Mesothelial cell of epicardium (in vitro differentiated cells): ENCODE data around the gene PATE1. TPM values are rescaled to one million over a fixed set of nuclear protein-coding genes. Genes with fewer than 3 reads are reported as not detected.

Experiments
- DNase-seq, 2 experiments: peaks; one replicate each; pipeline ENCODE4 v3.0.0; 2021; ENCODE audit warnings: low spot score in 2 of 2; ENCODE audit not compliant: unreplicated experiment in 2 of 2
- H3K27ac Mint-ChIP-seq: 2 replicates; pipeline ENCODE4 v1.8.0; 2021; ENCODE audit warnings: mixed read lengths
- H3K27me3 Mint-ChIP-seq: 2 replicates; pipeline ENCODE4 v1.8.0; 2021; ENCODE audit warnings: low read depth, mixed read lengths
- H3K36me3 Mint-ChIP-seq: 2 replicates; pipeline ENCODE4 v1.8.0; 2021; ENCODE audit warnings: mixed read lengths
- H3K4me1 Mint-ChIP-seq: 2 replicates; pipeline ENCODE4 v1.8.0; 2021; ENCODE audit warnings: mixed read lengths
- H3K4me3 Mint-ChIP-seq: 2 replicates; pipeline ENCODE4 v1.8.0; 2021; ENCODE audit warnings: mild to moderate bottlenecking, moderate library complexity, mixed read lengths
- H3K9me3 Mint-ChIP-seq: 2 replicates; pipeline ENCODE4 v1.8.0; 2021; ENCODE audit warnings: mixed read lengths
- total RNA-seq: library from RNA; stranded (reverse); gene quantifications from 3 replicates; pipeline ENCODE4 v1.2.1, GENCODE V29; 2021
- TF ChIP-seq, protein P1 (sequence below): fragments of 200-600 bp; sonication (generic); IDR thresholded peaks from one replicate; pipeline ENCODE4 v1.5.0; 2021; ENCODE audit warnings: antibody characterized with exemption; ENCODE audit not compliant: unreplicated experiment

Gene PATE1
- total RNA-seq, 1 donor from 2014 or later, result not detected

GRCh38 chr11:125728969-125729368 is 17.1 kb upstream of the PATE1 start:
- Mint-ChIP-seq H3K27me3 (peaks cover 24% of the 10 kb centered on the region), H3K4me1 (no peaks in the 10 kb centered on the region), H3K27ac (no peak overlapping the region), H3K9me3 (no peaks in the 10 kb centered on the region), H3K4me3 (no peak overlapping the region), H3K36me3 (no peaks in the 10 kb centered on the region)
- no peak for DNase-seq
- TF ChIP-seq, protein P1, sequence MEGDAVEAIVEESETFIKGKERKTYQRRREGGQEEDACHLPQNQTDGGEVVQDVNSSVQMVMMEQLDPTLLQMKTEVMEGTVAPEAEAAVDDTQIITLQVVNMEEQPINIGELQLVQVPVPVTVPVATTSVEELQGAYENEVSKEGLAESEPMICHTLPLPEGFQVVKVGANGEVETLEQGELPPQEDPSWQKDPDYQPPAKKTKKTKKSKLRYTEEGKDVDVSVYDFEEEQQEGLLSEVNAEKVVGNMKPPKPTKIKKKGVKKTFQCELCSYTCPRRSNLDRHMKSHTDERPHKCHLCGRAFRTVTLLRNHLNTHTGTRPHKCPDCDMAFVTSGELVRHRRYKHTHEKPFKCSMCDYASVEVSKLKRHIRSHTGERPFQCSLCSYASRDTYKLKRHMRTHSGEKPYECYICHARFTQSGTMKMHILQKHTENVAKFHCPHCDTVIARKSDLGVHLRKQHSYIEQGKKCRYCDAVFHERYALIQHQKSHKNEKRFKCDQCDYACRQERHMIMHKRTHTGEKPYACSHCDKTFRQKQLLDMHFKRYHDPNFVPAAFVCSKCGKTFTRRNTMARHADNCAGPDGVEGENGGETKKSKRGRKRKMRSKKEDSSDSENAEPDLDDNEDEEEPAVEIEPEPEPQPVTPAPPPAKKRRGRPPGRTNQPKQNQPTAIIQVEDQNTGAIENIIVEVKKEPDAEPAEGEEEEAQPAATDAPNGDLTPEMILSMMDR, result no peak

- Mint-ChIP-seq H3K27me3 (peaks cover 30% of the 10 kb centered on the region), H3K4me3 (no peak overlapping the region), H3K36me3 (no peaks in the 10 kb centered on the region), H3K27ac (no peak overlapping the region), H3K9me3 (peaks cover 13% of the 10 kb centered on the region), H3K4me1 (no peaks in the 10 kb centered on the region)
- no peak for DNase-seq
- TF ChIP-seq, protein P1, result no peak
Observed at GRCh38 chr11:125740617-125741016, 5.5 kb upstream of the PATE1 start.

- Mint-ChIP-seq H3K27me3 (peaks cover 18% of the 10 kb centered on the region), H3K36me3 (no peaks in the 10 kb centered on the region), H3K27ac (no peak overlapping the region), H3K9me3 (no peaks in the 10 kb centered on the region), H3K4me1 (no peaks in the 10 kb centered on the region), H3K4me3 (no peak overlapping the region)
- TF ChIP-seq, protein P1, result no peak
- DNase-seq, result no peak
Observed at GRCh38 chr11:125743681-125744080, 2.4 kb upstream of the PATE1 start.

DNA sequence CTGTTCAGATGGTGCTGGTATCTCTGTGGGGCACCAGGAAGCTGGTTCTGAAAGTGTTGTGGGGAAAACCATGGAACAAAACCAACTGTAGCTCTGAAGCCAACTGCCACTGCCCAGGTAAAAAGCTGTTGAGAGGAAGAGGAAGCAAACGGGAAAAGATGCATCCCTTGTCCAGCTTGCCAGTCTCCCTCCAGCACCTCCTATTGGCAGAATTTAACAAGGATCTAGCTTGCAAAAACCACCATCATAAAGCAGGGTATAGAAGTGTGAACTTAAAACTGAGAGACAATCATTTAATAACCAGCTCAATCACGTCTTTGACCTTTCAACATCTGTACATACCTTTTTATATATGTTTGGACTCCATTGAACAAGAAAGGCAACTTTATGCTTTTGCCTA is 4.5 kb downstream of the PATE1 start:
- no peak overlapping the region for H3K4me3 Mint-ChIP-seq
- TF ChIP-seq, protein P1, result no peak
- no peak overlapping the region for H3K27ac Mint-ChIP-seq
- peaks cover 48% of the 10 kb centered on the region for H3K27me3 Mint-ChIP-seq
- H3K36me3 Mint-ChIP-seq, result no peaks in the 10 kb centered on the region
- DNase-seq, result no peak
- H3K9me3 Mint-ChIP-seq, result peaks cover 4% of the 10 kb centered on the region
- no peaks in the 10 kb centered on the region for H3K4me1 Mint-ChIP-seq

DNA sequence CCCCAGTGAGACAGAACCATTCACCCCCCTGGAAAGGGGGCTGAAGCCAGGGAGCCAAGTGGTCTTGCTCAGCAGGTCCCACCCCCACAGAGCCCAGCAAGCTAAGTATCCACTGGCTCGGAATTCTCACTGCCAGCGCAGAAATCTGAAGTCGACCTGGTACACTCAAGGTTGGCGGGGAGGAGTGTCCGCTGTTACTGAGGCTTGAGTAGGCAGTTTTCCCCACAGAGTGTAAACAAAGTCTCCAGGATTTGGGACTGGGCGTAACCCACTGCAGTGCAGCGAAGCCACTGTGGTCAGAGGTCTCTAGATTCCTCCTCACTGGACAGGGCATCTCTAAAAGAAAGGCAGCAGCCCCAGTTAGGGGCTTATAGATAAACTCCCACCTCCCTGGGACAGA is 10.0 kb downstream of the PATE1 start:
- H3K27ac Mint-ChIP-seq, result no peak overlapping the region

More for the DNA sequence above, 10.0 kb downstream of the PATE1 start:
- no peaks in the 10 kb centered on the region for H3K36me3 Mint-ChIP-seq
- TF ChIP-seq, protein P1, result no peak
- peaks cover 33% of the 10 kb centered on the region for H3K9me3 Mint-ChIP-seq
- H3K4me3 Mint-ChIP-seq, result no peak overlapping the region
- H3K4me1 Mint-ChIP-seq, result no peaks in the 10 kb centered on the region
- peaks cover 65% of the 10 kb centered on the region for H3K27me3 Mint-ChIP-seq
- DNase-seq, result no peak
